GM12878 (cell line): ENCODE measurements around the gene ZNF467. TPM values are rescaled to one million over a fixed set of nuclear protein-coding genes. Genes with fewer than 3 reads are reported as not detected.

Experiments used
- ATAC-seq: fragments of 200-7000 bp; cut with Tn5 transposase; 3 replicates; pipeline ENCODE4 v1.9.1; 2020; ENCODE audit warnings: mild to moderate bottlenecking, moderate library complexity
- BruUV-seq: library from RNA; stranded (reverse); fragments of 400-500 nt; replicated peaks from 2 replicates; lab custom pipeline; 2021; lab: Mats Ljungman, UMichigan
- CTCF ChIA-PET: fragments of 300-600 bp; sonication (Branson Sonifier 250); formaldehyde crosslinking; extraction: SDS; loops from one replicate; lab custom pipeline; 2021; ENCODE audit warnings: inconsistent platforms; lab: Yijun Ruan, JAX
- POLR2A ChIA-PET: fragments of 350-600 bp; formaldehyde crosslinking; extraction: SDS; loops from one replicate; lab custom pipeline; 2021; ENCODE audit warnings: inconsistent platforms; lab: Charles Lee
- RAD21 ChIA-PET: fragments of 300-600 bp; sonication (Branson Sonifier 250); formaldehyde crosslinking; loops from one replicate; lab custom pipeline; 2023; ENCODE audit warnings: antibody characterized with exemption; ENCODE audit not compliant: unreplicated experiment; lab: Charles Lee
- SMC1A ChIA-PET: fragments of 300-600 bp; sonication (Branson Sonifier 250); formaldehyde crosslinking; loops from one replicate; lab custom pipeline; 2023; ENCODE audit not compliant: unreplicated experiment, uncharacterized antibody; lab: Charles Lee
- DNase-seq: peaks from one replicate; pipeline ENCODE4 v3.0.0-alpha.2; 2011; ENCODE audit warnings: low read depth, low spot score
- FAIRE-seq: peaks from 3 replicates; lab custom pipeline; 2011; peaks lifted over from hg19 to GRCh38; lab: Jason Lieb, UNC
- H2AFZ ChIP-seq: 2 replicates; pipeline ENCODE4 v1.6.0; 2011; ENCODE audit warnings: low read depth, low read length, control low read depth; ENCODE audit not compliant: control insufficient read depth
- H3K27ac ChIP-seq: 2 replicates; pipeline ENCODE4 v1.5.1; 2011; ENCODE audit warnings: control low read depth; ENCODE audit not compliant: control insufficient read depth, insufficient read depth
- H3K27me3 ChIP-seq, 2 experiments: replicated peaks in 1 of 2; 2 replicates each; pipeline versions ENCODE4 v1.6.0 to v1.6.1; 2011; ENCODE audit warnings: low read length in 1 of 2; ENCODE audit not compliant: control insufficient read depth in 2 of 2, insufficient read depth in 2 of 2
- H3K36me3 ChIP-seq, 2 experiments: 2 replicates each; pipeline ENCODE4 v1.5.1; 2011; ENCODE audit warnings: low read length in 1 of 2; ENCODE audit not compliant: control insufficient read depth in 2 of 2, insufficient read depth in 2 of 2
- H3K4me1 ChIP-seq: 2 replicates; pipeline ENCODE4 v1.6.1; 2011; ENCODE audit warnings: mild to moderate bottlenecking, low read length, moderate library complexity, mixed read lengths; ENCODE audit not compliant: control insufficient read depth, insufficient read depth
- H3K4me2 ChIP-seq: 2 replicates; pipeline ENCODE4 v1.6.0; 2011; ENCODE audit warnings: control low read depth; ENCODE audit not compliant: control insufficient read depth, insufficient read depth
- H3K4me3 ChIP-seq: fragments of 200-600 bp; sonication (generic); 2 replicates; pipeline ENCODE4 v1.5.1; 2016
- H3K79me2 ChIP-seq: 2 replicates; pipeline ENCODE4 v1.6.0; 2011; ENCODE audit warnings: low read length; ENCODE audit not compliant: control insufficient read depth, insufficient read depth
- H3K9ac ChIP-seq: 2 replicates; pipeline ENCODE4 v1.8.0; 2011; ENCODE audit warnings: low read length, control low read depth, mixed read lengths; ENCODE audit not compliant: control insufficient read depth, insufficient read depth
- H3K9me3 ChIP-seq: replicated peaks from 3 replicates; pipeline ENCODE4 v1.5.1; 2011; ENCODE audit warnings: mild to moderate bottlenecking, low read length; ENCODE audit not compliant: control insufficient read depth, insufficient read depth
- H4K20me1 ChIP-seq: 2 replicates; pipeline ENCODE4 v1.6.0; 2011; ENCODE audit not compliant: control insufficient read depth, insufficient read depth
- DPF2 ChIP-seq: fragments of 450-650 bp; IDR thresholded peaks from 2 replicates; pipeline ENCODE4 v1.6.1; 2017; ENCODE audit warnings: mild to moderate bottlenecking
- EED ChIP-seq: sonication (generic); IDR thresholded peaks from 2 replicates; pipeline ENCODE4 v1.6.1; 2016; ENCODE audit warnings: antibody characterized with exemption, low read depth
- JUNB ChIP-seq: IDR thresholded peaks from 2 replicates; pipeline ENCODE4 v1.6.1; 2016; ENCODE audit warnings: antibody characterized with exemption, mild to moderate bottlenecking
- KLF5 ChIP-seq: fragments of 450-650 bp; IDR thresholded peaks from 2 replicates; pipeline ENCODE4 v1.6.1; 2014; ENCODE audit warnings: mild to moderate bottlenecking; ENCODE audit not compliant: partially characterized antibody
- MLLT1 ChIP-seq: fragments of 450-650 bp; IDR thresholded peaks from 2 replicates; pipeline ENCODE4 v1.6.1; 2016; ENCODE audit warnings: mild to moderate bottlenecking
- MTA2 ChIP-seq: fragments of 450-650 bp; IDR thresholded peaks from 2 replicates; pipeline ENCODE4 v1.6.1; 2016; ENCODE audit warnings: low read depth, mild to moderate bottlenecking, moderate library complexity
- POLR2AphosphoS5 ChIP-seq: IDR thresholded peaks from 2 replicates; pipeline ENCODE4 v1.6.1; 2011; ENCODE audit warnings: mild to moderate bottlenecking, low read length, inconsistent platforms
- SMC3 ChIP-seq: IDR thresholded peaks from 2 replicates; pipeline ENCODE4 v1.6.1; 2011; ENCODE audit warnings: low read length, improper control_type of control experiment, borderline replicate concordance
- SUPT20H ChIP-seq: IDR thresholded peaks from 2 replicates; pipeline ENCODE4 v1.6.1; 2011; ENCODE audit warnings: low read depth, mild to moderate bottlenecking, low read length, moderate library complexity, borderline replicate concordance; ENCODE audit not compliant: control insufficient read depth
- ZNF207 ChIP-seq: fragments of 450-650 bp; IDR thresholded peaks from 2 replicates; pipeline ENCODE4 v1.6.1; 2014; ENCODE audit warnings: antibody characterized with exemption, mild to moderate bottlenecking, borderline replicate concordance
- ZNF274 ChIP-seq: IDR thresholded peaks from one replicate; pipeline ENCODE4 v1.8.0; 2011; ENCODE audit not compliant: insufficient read length, insufficient read depth
- ZNF592 ChIP-seq: fragments of 450-650 bp; IDR thresholded peaks from 2 replicates; pipeline ENCODE4 v1.6.1; 2017; ENCODE audit warnings: mild to moderate bottlenecking, moderate library complexity
- WGBS: methylation state at CpG from one replicate; pipeline ENCODE4 v1.1.6; 2016; ENCODE audit warnings: low lambda C conversion rate; ENCODE audit not compliant: insufficient replicate concordance, insufficient coverage; ENCODE audit errors: missing lambda C conversion rate; 5-methylcytosine and 5-hydroxymethylcytosine counted together
- in situ Hi-C: fragments of 300-500 bp; cut with MboI; formaldehyde crosslinking; loops from 9 replicates; pipeline ENCODE4 v1.14.3; 2018; ENCODE audit warnings: mixed read lengths
- intact Hi-C: fragments of 100-400 bp; cut with micrococcal nuclease; formaldehyde crosslinking; loops from one replicate; pipeline ENCODE4 v1.14.2; 2022; ENCODE audit not compliant: unreplicated experiment
- polyA plus RNA-seq, 11 experiments: library from polyadenylated mRNA; depleted of rRNA in 4 of 11; unstranded in 6 of 11; stranded (reverse) in 5 of 11; fragments of >200 nt; fragmentation: Nextera tagmentation in 4 of 11; fragmentation: Illumina TruSeq in 1 of 11; extraction: Ambion mirVana in 4 of 11; extraction: Trizol in 1 of 11; gene quantifications; 1 replicate in 1 of 11; 2 replicates in 10 of 11; pipeline versions ENCODE4 v1.2.1 to v1.2.3, GENCODE V29; 2011 to 2016; ENCODE audit warnings: inconsistent platforms in 2 of 11, missing spikeins in 2 of 11, low read depth in 1 of 11
- total RNA-seq, 4 experiments: library from RNA; depleted of rRNA in 3 of 4; stranded (reverse); fragments of >200 nt in 3 of 4; fragmentation: Illumina TruSeq in 1 of 4; extraction: Trizol in 1 of 4; gene quantifications; 2 replicates each; pipeline versions ENCODE4 v1.2.1 to v1.2.3, GENCODE V29; 2013 to 2021
- TF ChIP-seq, protein P1 (sequence below): fragments of 450-650 bp; IDR thresholded peaks from 2 replicates; pipeline ENCODE4 v1.6.1; 2018; ENCODE audit warnings: borderline replicate concordance, mild to moderate bottlenecking; ENCODE audit not compliant: partially characterized antibody

The ZNF467 gene
- total and polyA plus RNA-seq, 10 of the 15 experiments (the other 5 are each of a cell fraction or from before 2014, with no cell fraction given), result not detected

DNA sequence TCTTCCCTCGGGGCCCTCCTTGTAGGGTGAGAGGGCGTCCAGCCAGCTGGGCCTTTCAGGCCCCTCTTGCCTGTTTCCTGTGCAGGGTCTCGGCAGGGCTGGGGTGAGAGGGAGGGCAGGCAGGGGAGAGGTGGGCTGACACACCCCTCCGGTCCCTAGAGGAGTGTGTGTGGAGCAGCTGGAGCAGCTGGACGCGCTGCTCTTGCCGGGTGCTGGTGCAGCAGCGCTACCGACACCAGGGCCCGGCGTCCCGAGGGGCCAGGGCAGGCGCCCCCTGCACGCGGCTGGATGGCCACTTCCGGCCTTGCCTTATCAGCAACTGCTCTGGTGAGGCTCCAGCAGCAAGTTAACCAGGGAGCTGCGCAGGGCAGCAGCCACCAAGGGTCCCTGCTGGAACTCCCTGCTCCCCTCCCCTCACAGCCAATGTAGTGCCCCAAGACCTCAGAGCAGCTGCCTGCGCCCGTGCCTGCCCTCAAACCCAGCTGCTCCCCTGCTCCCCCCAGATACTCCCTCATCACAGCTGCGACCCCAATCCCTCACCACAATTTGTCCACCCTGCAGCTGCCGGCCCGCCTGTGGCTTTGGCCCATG, 49.1 kb upstream of the ZNF467 start:
- POLR2A ChIA-PET, result no interaction called here
- RAD21 ChIA-PET, result no interaction called here
- H3K9ac ChIP-seq, result no peak overlapping the region
- no peak overlapping the region for H3K4me3 ChIP-seq
- FAIRE-seq, result no peak
- intact Hi-C loops, result no loop called here
- DNase-seq, result no peak
- no peaks in the 10 kb centered on the region for H3K79me2 ChIP-seq
- no peak for ATAC-seq
- no peak overlapping the region for H3K4me2 ChIP-seq
- SMC1A ChIA-PET, result no interaction called here
- H3K9me3 ChIP-seq, result no peaks in the 10 kb centered on the region
- no peaks in the 10 kb centered on the region for H3K4me1 ChIP-seq
- H3K27ac ChIP-seq, result no peak overlapping the region
- 34% methylated on average over 22 of the region's 22 CpGs for WGBS
- no TSS peak for BruUV-seq
- in situ Hi-C loops, result no loop called here
- H3K36me3 ChIP-seq, result no peaks in the 10 kb centered on the region
- TF ChIP-seq KLF5 (no peak), SMC3 (no peak), ZNF207 (no peak), JUNB (no peak), ZNF592 (no peak), ZNF274 (no peak), EED (no peak), DPF2 (no peak), MTA2 (no peak), SUPT20H (no peak), POLR2AphosphoS5 (no peak), MLLT1 (no peak)
- TF ChIP-seq, protein P1, sequence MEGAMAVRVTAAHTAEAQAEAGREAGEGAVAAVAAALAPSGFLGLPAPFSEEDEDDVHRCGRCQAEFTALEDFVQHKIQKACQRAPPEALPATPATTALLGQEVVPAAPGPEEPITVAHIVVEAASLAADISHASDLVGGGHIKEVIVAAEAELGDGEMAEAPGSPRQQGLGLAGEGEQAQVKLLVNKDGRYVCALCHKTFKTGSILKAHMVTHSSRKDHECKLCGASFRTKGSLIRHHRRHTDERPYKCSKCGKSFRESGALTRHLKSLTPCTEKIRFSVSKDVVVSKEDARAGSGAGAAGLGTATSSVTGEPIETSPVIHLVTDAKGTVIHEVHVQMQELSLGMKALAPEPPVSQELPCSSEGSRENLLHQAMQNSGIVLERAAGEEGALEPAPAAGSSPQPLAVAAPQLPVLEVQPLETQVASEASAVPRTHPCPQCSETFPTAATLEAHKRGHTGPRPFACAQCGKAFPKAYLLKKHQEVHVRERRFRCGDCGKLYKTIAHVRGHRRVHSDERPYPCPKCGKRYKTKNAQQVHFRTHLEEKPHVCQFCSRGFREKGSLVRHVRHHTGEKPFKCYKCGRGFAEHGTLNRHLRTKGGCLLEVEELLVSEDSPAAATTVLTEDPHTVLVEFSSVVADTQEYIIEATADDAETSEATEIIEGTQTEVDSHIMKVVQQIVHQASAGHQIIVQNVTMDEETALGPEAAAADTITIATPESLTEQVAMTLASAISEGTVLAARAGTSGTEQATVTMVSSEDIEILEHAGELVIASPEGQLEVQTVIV, result no peak
- CTCF ChIA-PET, result no interaction called here
- H2AFZ ChIP-seq, result no peak overlapping the region
- H3K27me3 ChIP-seq, result peaks cover 0 to 2% of the 10 kb centered on the region in 2 experiments; a peak in 2 of 4 replicates
- H4K20me1 ChIP-seq, result no peaks in the 10 kb centered on the region
